Stomach smooth muscle (tissue), 2 donors: ENCODE data around the gene MRPL16.

Experiments
- H3K27ac ChIP-seq: one replicate; pipeline ENCODE4 v1.7.0; 2013; ENCODE audit warnings: mild to moderate bottlenecking, low read length, inconsistent platforms
- H3K27me3 ChIP-seq, 2 donors: one replicate each; pipeline ENCODE4 v1.7.0; 2013; ENCODE audit warnings: low read length in 2 of 2; ENCODE audit not compliant: insufficient read depth in 2 of 2, control insufficient read depth in 1 of 2
- H3K36me3 ChIP-seq, 2 donors: one replicate each; pipeline ENCODE4 v1.7.0; 2013; ENCODE audit warnings: low read length in 2 of 2; ENCODE audit not compliant: control insufficient read depth in 2 of 2, insufficient read depth in 2 of 2
- H3K4me1 ChIP-seq: one replicate; pipeline ENCODE4 v1.7.0; 2013; ENCODE audit warnings: low read length; ENCODE audit not compliant: control insufficient read depth, insufficient read depth
- H3K4me3 ChIP-seq, 2 donors: one replicate each; pipeline ENCODE4 v1.7.0; 2013; ENCODE audit warnings: low read length in 2 of 2
- H3K9ac ChIP-seq, 2 donors: one replicate each; pipeline ENCODE4 v1.7.0; 2013; ENCODE audit warnings: low read length in 2 of 2, mild to moderate bottlenecking in 1 of 2
- H3K9me3 ChIP-seq, 2 donors: one replicate each; pipeline ENCODE4 v1.7.0; 2013; ENCODE audit warnings: low read length in 2 of 2; ENCODE audit not compliant: control insufficient read depth in 2 of 2
- donor health status: healthy.
- donor health status: Pancreatic carcinoma.

MRPL16 gene

GRCh38 chr11:59759900-59760299 is 50.7 kb downstream of the MRPL16 start:
- Histone ChIP-seq H3K27ac (no peak overlapping the region), H3K27me3 (no peaks in the 10 kb centered on the region), H3K4me1 (peaks cover 14% of the 10 kb centered on the region), H3K36me3 (peaks cover 0 to 2% of the 10 kb centered on the region in 2 donors), H3K4me3 (no peak overlapping the region), H3K9me3 (no peaks in the 10 kb centered on the region), H3K9ac (no peak overlapping the region)

DNA sequence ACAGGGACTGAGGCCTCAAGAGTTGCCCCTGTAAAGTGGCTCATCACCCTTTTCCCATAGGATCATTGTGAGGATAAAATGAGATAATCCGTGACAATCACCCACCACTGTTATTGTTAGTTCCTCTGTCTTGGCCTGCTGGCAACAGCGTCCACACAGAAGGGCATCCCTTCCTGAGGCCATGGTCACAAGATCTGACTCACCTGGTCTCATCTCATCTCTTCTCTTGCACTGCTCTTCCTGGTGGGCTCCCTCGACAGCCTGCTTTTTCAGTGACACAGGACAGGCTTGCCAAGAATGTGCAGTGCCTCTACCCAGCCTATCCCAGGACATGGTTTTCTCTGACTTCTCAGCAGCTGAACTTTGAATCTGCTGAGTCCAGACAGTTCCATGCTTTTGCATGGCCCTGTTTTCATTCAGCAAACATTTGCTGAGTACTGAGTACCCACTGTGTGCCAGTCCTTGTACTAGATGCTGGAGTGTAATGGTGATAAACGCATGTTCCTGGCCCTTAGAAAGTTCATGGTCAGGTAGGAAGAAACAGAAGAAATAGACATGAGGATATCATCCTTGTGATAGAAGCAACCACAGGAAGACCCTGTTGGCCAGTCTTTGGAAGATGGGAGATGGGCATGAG is 52.1 kb downstream of the MRPL16 start:
- H3K4me1 ChIP-seq = peaks cover 20% of the 10 kb centered on the region
- no peak overlapping the region for H3K9ac ChIP-seq
- no peak overlapping the region for H3K4me3 ChIP-seq
- no peak overlapping the region for H3K27ac ChIP-seq
- H3K36me3 ChIP-seq = peaks cover 0 to 2% of the 10 kb centered on the region in 2 donors
- H3K27me3 ChIP-seq = no peaks in the 10 kb centered on the region
- H3K9me3 ChIP-seq = no peaks in the 10 kb centered on the region

- no peaks in the 10 kb centered on the region for H3K9me3 ChIP-seq
- H3K9ac ChIP-seq = no peak overlapping the region
- peak overlapping the region in 1 of 2 donors; percentile 89 for H3K4me3 ChIP-seq
- H3K36me3 ChIP-seq = no peaks in the 10 kb centered on the region
- H3K27me3 ChIP-seq = no peaks in the 10 kb centered on the region
- H3K27ac ChIP-seq = peak overlapping the region; percentile 77
- H3K4me1 ChIP-seq = peaks cover 20% of the 10 kb centered on the region
Observed at GRCh38 chr11:59756845-59757244, 53.7 kb downstream of the MRPL16 start.

- H3K9ac ChIP-seq = no peak overlapping the region
- H3K36me3 ChIP-seq = no peaks in the 10 kb centered on the region
- H3K9me3 ChIP-seq = no peaks in the 10 kb centered on the region
- H3K27me3 ChIP-seq = no peaks in the 10 kb centered on the region
- H3K4me3 ChIP-seq = peak overlapping the region in 1 of 2 donors; percentile 89
- H3K27ac ChIP-seq = peak overlapping the region; percentile 77
- peaks cover 20% of the 10 kb centered on the region for H3K4me1 ChIP-seq
Observed at GRCh38 chr11:59756558-59756840, 54.1 kb downstream of the MRPL16 start.
